ENCODE measurements around the gene RHNO1. TPM values are rescaled to one million over a fixed set of nuclear protein-coding genes. Genes with fewer than 3 reads are reported as not detected.

The RHNO1 gene
- total RNA-seq, 1 donor from 2014 or later: 16.3 TPM

DNA sequence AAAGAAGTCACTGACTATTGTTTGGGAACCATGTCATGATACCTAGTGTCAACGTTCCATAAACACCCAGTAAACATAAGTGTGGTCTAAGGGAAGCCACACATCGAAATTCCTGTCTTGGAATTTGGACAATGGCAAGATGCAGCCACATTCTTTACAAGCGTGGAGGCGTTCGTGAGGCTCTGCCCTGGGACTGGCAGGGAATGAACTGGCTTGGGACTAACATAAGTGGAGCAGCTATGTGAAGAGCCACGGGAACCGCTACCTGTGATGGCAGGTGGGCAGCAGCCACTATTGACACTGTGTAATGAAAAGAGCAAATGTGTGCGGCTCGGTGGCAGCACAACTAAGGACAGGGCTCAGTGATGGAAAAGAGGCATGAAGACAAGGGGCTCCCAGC is 32.2 kb upstream of the RHNO1 start:
- Histone ChIP-seq H3K36me3 (ENCODE audit: control insufficient read depth, insufficient read depth, low read length) (peaks cover 2% of the 10 kb centered on the region), H3K27me3 (ENCODE audit: control insufficient read depth, insufficient read depth, low read length) (no peaks in the 10 kb centered on the region), H3K4me3 (ENCODE audit: low read depth, low read length) (no peak overlapping the region)
- no peak for DNase-seq (ENCODE audit: low read depth)
- no peak for FAIRE-seq
- TF ChIP-seq, protein P1, sequence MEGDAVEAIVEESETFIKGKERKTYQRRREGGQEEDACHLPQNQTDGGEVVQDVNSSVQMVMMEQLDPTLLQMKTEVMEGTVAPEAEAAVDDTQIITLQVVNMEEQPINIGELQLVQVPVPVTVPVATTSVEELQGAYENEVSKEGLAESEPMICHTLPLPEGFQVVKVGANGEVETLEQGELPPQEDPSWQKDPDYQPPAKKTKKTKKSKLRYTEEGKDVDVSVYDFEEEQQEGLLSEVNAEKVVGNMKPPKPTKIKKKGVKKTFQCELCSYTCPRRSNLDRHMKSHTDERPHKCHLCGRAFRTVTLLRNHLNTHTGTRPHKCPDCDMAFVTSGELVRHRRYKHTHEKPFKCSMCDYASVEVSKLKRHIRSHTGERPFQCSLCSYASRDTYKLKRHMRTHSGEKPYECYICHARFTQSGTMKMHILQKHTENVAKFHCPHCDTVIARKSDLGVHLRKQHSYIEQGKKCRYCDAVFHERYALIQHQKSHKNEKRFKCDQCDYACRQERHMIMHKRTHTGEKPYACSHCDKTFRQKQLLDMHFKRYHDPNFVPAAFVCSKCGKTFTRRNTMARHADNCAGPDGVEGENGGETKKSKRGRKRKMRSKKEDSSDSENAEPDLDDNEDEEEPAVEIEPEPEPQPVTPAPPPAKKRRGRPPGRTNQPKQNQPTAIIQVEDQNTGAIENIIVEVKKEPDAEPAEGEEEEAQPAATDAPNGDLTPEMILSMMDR (IDR thresholded peaks at IDR 0.05; ENCODE audit: insufficient read depth, low read length, severe bottlenecking): no peak

DNA sequence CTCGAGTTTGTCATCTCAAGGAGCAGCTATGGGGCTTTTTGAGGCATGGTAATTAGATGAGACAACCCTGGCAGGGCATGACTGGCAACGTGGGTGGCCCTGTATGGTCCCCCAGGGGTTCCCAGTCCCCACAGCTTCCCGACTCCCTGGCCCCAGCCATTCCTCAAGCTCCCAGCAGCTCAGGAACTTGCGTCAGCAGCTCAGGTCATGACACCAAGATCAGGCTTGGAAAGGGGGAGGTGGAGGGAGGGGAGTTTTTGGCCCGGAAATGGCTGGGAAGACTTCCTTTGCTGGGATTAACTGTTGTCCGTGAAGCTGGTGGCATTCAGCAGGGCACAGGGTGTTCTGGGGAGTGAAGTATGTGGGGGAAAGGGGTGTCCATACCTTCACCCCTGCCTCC is 31.7 kb upstream of the RHNO1 start:
- TF ChIP-seq, protein P1 (IDR thresholded peaks at IDR 0.05; ENCODE audit: insufficient read depth, low read length, severe bottlenecking): no peak
- no peaks in the 10 kb centered on the region for H3K27me3 ChIP-seq (ENCODE audit: control insufficient read depth, insufficient read depth, low read length)
- peaks cover 2% of the 10 kb centered on the region for H3K36me3 ChIP-seq (ENCODE audit: control insufficient read depth, insufficient read depth, low read length)
- no peak for FAIRE-seq
- no peak for DNase-seq (ENCODE audit: low read depth)
- no peak overlapping the region for H3K4me3 ChIP-seq (ENCODE audit: low read depth, low read length)

DNA sequence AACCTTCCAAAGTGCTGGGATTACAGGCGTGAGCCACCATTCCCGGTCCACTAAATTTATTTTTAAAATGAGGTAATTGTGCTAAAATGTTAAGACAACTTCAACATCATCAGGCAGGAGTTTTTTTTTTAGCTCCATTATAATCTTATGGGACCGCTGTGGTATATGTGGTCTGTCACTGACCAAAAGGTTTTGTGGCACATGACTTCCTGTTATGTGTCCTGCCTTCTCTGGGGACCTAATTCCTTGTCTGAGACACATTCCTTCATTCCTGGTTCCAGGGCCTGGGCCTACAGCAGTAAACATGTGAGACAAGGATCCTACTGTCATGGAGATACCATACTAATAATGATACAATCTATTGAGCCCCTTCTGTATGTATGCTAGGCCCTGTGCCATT is 25.1 kb upstream of the RHNO1 start:
- DNase-seq (ENCODE audit: low read depth): no peak
- FAIRE-seq: no peak
- no peaks in the 10 kb centered on the region for H3K27me3 ChIP-seq (ENCODE audit: control insufficient read depth, insufficient read depth, low read length)

DNA sequence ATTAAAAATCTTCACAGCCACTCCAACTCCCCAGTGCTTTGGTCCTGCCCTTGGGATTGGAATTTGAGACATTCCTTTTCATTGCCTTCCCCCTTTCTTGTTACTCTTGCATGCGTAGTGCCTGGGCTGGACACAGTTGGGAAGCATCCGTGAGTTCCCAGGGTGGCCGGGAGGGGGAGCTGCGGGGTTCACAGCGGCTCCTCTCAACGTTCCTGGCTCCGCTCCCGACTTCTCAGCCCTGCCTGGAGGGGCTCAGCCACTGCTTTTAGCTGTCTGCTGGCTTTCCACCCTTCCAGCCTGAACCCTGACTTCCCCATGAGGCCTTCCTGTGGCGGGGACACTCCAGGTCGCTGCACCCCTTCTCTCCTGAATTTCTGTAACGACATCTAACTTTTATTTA is 23.4 kb upstream of the RHNO1 start:
- Histone ChIP-seq H3K36me3 (ENCODE audit: control insufficient read depth, insufficient read depth, low read length) (peaks cover 7% of the 10 kb centered on the region), H3K27me3 (ENCODE audit: control insufficient read depth, insufficient read depth, low read length) (no peaks in the 10 kb centered on the region), H3K4me3 (ENCODE audit: low read depth, low read length) (no peak overlapping the region)
- DNase-seq (ENCODE audit: low read depth): peak; percentile 52
- no peak for FAIRE-seq
- TF ChIP-seq, protein P1 (IDR thresholded peaks at IDR 0.05; ENCODE audit: insufficient read depth, low read length, severe bottlenecking): peak; percentile 93

More for the DNA sequence above, 25.1 kb upstream of the RHNO1 start:
- Histone ChIP-seq H3K4me3 (ENCODE audit: low read depth, low read length) (no peak overlapping the region), H3K36me3 (ENCODE audit: control insufficient read depth, insufficient read depth, low read length) (no peaks in the 10 kb centered on the region)
- TF ChIP-seq, protein P1 (IDR thresholded peaks at IDR 0.05; ENCODE audit: insufficient read depth, low read length, severe bottlenecking): no peak

DNA sequence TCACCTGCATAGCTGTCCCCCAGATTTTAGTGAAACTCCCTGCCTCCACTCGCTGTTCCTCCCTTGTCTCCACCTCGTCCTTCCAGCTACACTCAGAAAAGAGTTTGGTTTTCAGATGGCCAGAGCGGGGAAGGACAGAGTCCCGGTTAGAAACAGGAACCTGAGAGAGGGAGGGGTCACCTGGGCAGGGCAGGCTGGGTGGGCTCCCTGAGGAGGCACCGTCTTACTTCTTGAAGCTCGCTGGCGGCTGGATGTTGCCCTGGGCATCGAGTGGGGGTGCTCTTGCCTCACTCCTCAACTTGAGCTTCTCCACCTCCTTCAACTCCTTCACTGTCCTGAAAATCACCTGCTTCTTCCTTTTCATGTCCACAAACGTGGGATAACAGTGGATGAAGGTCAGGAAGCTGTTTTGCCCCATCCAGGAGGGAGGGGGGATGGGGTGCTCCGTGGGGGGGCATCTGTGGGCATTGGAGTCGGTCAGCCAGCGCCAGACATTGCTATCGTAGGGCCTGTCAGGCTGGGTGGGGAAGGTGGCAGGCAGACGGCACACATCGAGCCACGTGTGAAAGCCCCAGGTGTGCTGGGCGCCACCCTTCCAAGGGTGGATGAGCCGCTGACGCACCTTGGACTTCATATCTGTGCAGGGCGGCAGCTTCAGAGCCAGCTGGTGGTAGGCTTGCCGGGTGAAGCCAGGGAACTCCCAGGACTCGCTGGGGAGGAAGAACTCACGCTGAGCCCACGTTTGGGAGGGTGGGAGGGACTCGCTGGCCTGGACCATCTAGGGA is 22.2 kb upstream of the RHNO1 start:
- DNase-seq (ENCODE audit: low read depth): no peak
- no peak overlapping the region for H3K4me3 ChIP-seq (ENCODE audit: low read depth, low read length)
- TF ChIP-seq, protein P1 (IDR thresholded peaks at IDR 0.05; ENCODE audit: insufficient read depth, low read length, severe bottlenecking): no peak
- no peak for FAIRE-seq
- peaks cover 9% of the 10 kb centered on the region for H3K36me3 ChIP-seq (ENCODE audit: control insufficient read depth, insufficient read depth, low read length)
- H3K27me3 ChIP-seq (ENCODE audit: control insufficient read depth, insufficient read depth, low read length): no peaks in the 10 kb centered on the region

DNA sequence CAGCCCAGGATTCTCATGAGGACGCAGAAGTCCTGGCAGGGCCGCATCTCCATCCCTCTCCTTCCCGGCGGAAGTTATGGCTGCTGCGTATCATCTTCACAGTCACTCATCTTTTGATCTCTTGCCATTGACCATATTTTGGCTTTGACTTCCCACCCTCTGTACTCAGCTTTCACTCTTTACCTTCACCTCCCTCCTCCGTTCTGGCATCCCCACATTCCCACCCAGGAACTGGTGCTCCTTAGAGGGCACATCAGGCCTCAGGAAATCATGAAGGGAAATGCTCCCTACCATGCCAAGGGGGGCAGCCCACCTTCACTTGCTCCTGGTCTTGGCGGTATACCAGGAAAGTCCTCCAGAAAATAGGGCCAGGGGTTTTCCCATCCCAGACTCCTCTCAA is 21.5 kb upstream of the RHNO1 start:
- DNase-seq (ENCODE audit: low read depth): no peak
- peak; percentile 47 for FAIRE-seq
- H3K36me3 ChIP-seq (ENCODE audit: control insufficient read depth, insufficient read depth, low read length): peaks cover 9% of the 10 kb centered on the region
- TF ChIP-seq, protein P1 (IDR thresholded peaks at IDR 0.05; ENCODE audit: insufficient read depth, low read length, severe bottlenecking): no peak
- no peak overlapping the region for H3K4me3 ChIP-seq (ENCODE audit: low read depth, low read length)
- no peaks in the 10 kb centered on the region for H3K27me3 ChIP-seq (ENCODE audit: control insufficient read depth, insufficient read depth, low read length)
